Tibial nerve (tissue), 3 donors: ENCODE measurements around the gene ABCC4.

Source experiments
- POLR2A ChIP-seq, 2 donors: fragments of 450-650 bp; IDR thresholded peaks; one replicate each; pipeline ENCODE4 v1.6.1; 2017; ENCODE audit warnings: antibody characterized with exemption in 2 of 2, mild to moderate bottlenecking in 2 of 2, moderate library complexity in 2 of 2
- TF ChIP-seq, protein P1 (sequence below), 5 experiments: fragments of 200-600 bp in 3 of 5; fragments of 450-650 bp in 2 of 5; sonication (generic) in 3 of 5; IDR thresholded peaks; one replicate each; pipeline ENCODE4 v1.5.1; 2016 to 2019; ENCODE audit warnings: antibody characterized with exemption in 5 of 5, mild to moderate bottlenecking in 3 of 5, moderate library complexity in 2 of 5

DNA sequence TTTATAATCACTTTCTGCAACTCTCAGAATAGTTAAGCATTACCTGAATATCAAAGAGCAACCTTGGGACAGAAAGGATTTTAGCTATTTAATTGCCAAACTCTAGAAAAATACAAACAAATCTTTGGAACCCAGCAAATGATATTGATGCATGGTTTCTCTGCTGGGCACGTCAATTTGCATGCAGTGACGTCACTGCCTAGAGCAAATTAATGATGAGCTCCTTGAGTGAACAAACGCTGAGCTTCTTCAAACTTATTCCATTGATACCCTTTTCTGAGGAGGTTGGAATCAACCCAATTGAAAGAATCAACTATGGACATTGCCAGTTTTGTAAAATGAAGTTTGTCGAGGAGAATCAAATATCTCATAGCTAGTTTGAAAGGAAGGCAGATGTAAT lies 329.0 kb downstream of the ABCC4 start:
- TF ChIP-seq, protein P1, sequence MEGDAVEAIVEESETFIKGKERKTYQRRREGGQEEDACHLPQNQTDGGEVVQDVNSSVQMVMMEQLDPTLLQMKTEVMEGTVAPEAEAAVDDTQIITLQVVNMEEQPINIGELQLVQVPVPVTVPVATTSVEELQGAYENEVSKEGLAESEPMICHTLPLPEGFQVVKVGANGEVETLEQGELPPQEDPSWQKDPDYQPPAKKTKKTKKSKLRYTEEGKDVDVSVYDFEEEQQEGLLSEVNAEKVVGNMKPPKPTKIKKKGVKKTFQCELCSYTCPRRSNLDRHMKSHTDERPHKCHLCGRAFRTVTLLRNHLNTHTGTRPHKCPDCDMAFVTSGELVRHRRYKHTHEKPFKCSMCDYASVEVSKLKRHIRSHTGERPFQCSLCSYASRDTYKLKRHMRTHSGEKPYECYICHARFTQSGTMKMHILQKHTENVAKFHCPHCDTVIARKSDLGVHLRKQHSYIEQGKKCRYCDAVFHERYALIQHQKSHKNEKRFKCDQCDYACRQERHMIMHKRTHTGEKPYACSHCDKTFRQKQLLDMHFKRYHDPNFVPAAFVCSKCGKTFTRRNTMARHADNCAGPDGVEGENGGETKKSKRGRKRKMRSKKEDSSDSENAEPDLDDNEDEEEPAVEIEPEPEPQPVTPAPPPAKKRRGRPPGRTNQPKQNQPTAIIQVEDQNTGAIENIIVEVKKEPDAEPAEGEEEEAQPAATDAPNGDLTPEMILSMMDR (IDR thresholded peaks at IDR 0.05), result no peak
- no peak for TF ChIP-seq POLR2A (IDR thresholded peaks at IDR 0.05)
